Panc1 (cell line): ENCODE data around the gene FGF11. TPM values are rescaled to one million over a fixed set of nuclear protein-coding genes. Genes with fewer than 3 reads are reported as not detected.

ENCODE experiments used
- ATAC-seq: fragments of 200-7000 bp; cut with Tn5 transposase; 2 replicates; pipeline ENCODE4 v1.9.1; 2020; ENCODE audit warnings: mild to moderate bottlenecking, moderate library complexity
- BruUV-seq: library from RNA; stranded (reverse); fragments of 400-500 nt; replicated peaks from 2 replicates; lab custom pipeline; 2021; lab: Mats Ljungman, UMichigan
- CTCF ChIA-PET: fragments of 300-600 bp; sonication (Branson Sonifier 250); formaldehyde crosslinking; loops from one replicate; lab custom pipeline; 2022; ENCODE audit warnings: antibody characterized with exemption; lab: Charles Lee
- POLR2A ChIA-PET: fragments of 300-600 bp; sonication (Branson Sonifier 250); formaldehyde crosslinking; loops from one replicate; lab custom pipeline; 2022; ENCODE audit warnings: antibody characterized with exemption; lab: Charles Lee
- DNase-seq: peaks from one replicate; pipeline ENCODE4 v3.0.0-alpha.2; 2010; ENCODE audit warnings: low read depth, low spot score
- H3K27ac ChIP-seq: 2 replicates; pipeline ENCODE4 v1.5.1; 2011; ENCODE audit warnings: mild to moderate bottlenecking, low read length, inconsistent platforms
- H3K27me3 ChIP-seq: fragments of 200-500 bp; sonication (Bioruptor generic); 2 replicates; pipeline ENCODE4 v1.6.0; 2014; ENCODE audit warnings: low read length, inconsistent platforms; ENCODE audit not compliant: control insufficient read depth, insufficient read depth
- H3K36me3 ChIP-seq: fragments of 200-500 bp; sonication (Bioruptor generic); 2 replicates; pipeline ENCODE4 v1.5.1; 2014; ENCODE audit warnings: inconsistent platforms, mild to moderate bottlenecking, low read length, moderate library complexity; ENCODE audit not compliant: control insufficient read depth, insufficient read depth
- H3K4me1 ChIP-seq: 2 replicates; pipeline ENCODE4 v1.5.1; 2011; ENCODE audit warnings: inconsistent platforms, mild to moderate bottlenecking, low read length, moderate library complexity; ENCODE audit not compliant: control insufficient read depth, insufficient read depth
- H3K4me3 ChIP-seq, 2 experiments: 2 replicates each; pipeline ENCODE4 v1.5.1; 2011 to 2012; ENCODE audit warnings: low read depth in 2 of 2, low read length in 2 of 2, mild to moderate bottlenecking in 2 of 2, inconsistent platforms in 1 of 2, moderate library complexity in 1 of 2
- H3K9me3 ChIP-seq: fragments of 200-500 bp; sonication (Bioruptor generic); 2 replicates; pipeline ENCODE4 v1.5.1; 2014; ENCODE audit warnings: low read depth, mild to moderate bottlenecking, inconsistent platforms, low read length, moderate library complexity; ENCODE audit not compliant: control insufficient read depth, insufficient read depth
- CTCF ChIP-seq: fragments of 450-650 bp; IDR thresholded peaks from 2 replicates; pipeline ENCODE4 v1.5.1; 2017; ENCODE audit warnings: mild to moderate bottlenecking
- POLR2AphosphoS5 ChIP-seq: IDR thresholded peaks from 2 replicates; pipeline ENCODE4 v1.6.1; 2012; ENCODE audit warnings: mild to moderate bottlenecking, low read depth, low read length, moderate library complexity
- SIN3A ChIP-seq: IDR thresholded peaks from 2 replicates; pipeline ENCODE4 v1.6.1; 2012; ENCODE audit warnings: low read depth, mild to moderate bottlenecking, low read length, moderate library complexity, borderline replicate concordance; ENCODE audit not compliant: insufficient read depth
- TCF7L2 ChIP-seq: IDR thresholded peaks from 2 replicates; pipeline ENCODE4 v1.6.1; 2011; ENCODE audit warnings: mild to moderate bottlenecking, low read depth, low read length, inconsistent platforms
- in situ Hi-C: cut with HindIII; loops from 2 replicates; pipeline ENCODE4 v1.10.0; 2016; ENCODE audit warnings: low sequenced_read_pairs, low pct_unique_long_range_greater_than_20kb
- intact Hi-C: fragments of 100-400 bp; cut with micrococcal nuclease; formaldehyde crosslinking; loops from one replicate; pipeline ENCODE4 v1.10.0; 2022; ENCODE audit not compliant: unreplicated experiment
- total RNA-seq: library from RNA; stranded (reverse); gene quantifications from one replicate; pipeline ENCODE4 v1.2.1, GENCODE V29; 2021; ENCODE audit not compliant: unreplicated experiment
- TF ChIP-seq, protein P1 (sequence below), 2 experiments: IDR thresholded peaks; 2 replicates each; pipeline ENCODE4 v1.6.1; 2011 to 2012; ENCODE audit warnings: low read depth in 2 of 2, control low read depth in 1 of 2, low read length in 1 of 2, mild to moderate bottlenecking in 1 of 2, moderate library complexity in 1 of 2; ENCODE audit not compliant: insufficient read depth in 1 of 2

Gene FGF11
- total RNA-seq, 1 experiment from 2014 or later, result 4.4 TPM

DNA sequence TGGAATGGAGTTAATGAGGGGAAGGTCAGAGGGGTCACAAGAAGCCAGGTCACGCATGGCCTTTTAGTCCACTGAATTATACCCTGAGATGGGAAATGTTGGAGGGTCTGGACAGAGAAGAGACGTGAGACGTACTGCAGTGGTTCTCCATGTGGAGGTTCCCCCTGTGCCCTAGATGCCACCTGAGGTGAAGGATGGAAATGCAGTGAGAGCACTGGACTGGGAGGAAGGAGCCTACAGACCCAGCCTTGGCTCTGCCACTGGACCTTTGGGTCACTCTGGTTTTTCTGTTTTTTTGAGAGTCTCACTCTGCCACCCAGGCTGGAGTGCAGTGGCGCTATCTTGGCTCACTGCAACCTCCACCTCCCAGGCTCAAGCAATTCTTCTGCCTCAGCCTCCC, 43.2 kb upstream of the FGF11 start:
- DNase-seq, result no peak
- no peak for ATAC-seq
- intact Hi-C loops (no loop called here), in situ Hi-C loops (no loop called here)
- POLR2A ChIA-PET, result no interaction called here
- Histone ChIP-seq H3K36me3 (no peaks in the 10 kb centered on the region), H3K27ac (no peak overlapping the region), H3K4me3 (no peak overlapping the region), H3K9me3 (no peaks in the 10 kb centered on the region), H3K4me1 (no peaks in the 10 kb centered on the region), H3K27me3 (no peaks in the 10 kb centered on the region)
- CTCF ChIA-PET, result no interaction called here
- no TSS peak for BruUV-seq
- TF ChIP-seq TCF7L2 (no peak), POLR2AphosphoS5 (no peak), CTCF (no peak), SIN3A (no peak)
- TF ChIP-seq, protein P1, sequence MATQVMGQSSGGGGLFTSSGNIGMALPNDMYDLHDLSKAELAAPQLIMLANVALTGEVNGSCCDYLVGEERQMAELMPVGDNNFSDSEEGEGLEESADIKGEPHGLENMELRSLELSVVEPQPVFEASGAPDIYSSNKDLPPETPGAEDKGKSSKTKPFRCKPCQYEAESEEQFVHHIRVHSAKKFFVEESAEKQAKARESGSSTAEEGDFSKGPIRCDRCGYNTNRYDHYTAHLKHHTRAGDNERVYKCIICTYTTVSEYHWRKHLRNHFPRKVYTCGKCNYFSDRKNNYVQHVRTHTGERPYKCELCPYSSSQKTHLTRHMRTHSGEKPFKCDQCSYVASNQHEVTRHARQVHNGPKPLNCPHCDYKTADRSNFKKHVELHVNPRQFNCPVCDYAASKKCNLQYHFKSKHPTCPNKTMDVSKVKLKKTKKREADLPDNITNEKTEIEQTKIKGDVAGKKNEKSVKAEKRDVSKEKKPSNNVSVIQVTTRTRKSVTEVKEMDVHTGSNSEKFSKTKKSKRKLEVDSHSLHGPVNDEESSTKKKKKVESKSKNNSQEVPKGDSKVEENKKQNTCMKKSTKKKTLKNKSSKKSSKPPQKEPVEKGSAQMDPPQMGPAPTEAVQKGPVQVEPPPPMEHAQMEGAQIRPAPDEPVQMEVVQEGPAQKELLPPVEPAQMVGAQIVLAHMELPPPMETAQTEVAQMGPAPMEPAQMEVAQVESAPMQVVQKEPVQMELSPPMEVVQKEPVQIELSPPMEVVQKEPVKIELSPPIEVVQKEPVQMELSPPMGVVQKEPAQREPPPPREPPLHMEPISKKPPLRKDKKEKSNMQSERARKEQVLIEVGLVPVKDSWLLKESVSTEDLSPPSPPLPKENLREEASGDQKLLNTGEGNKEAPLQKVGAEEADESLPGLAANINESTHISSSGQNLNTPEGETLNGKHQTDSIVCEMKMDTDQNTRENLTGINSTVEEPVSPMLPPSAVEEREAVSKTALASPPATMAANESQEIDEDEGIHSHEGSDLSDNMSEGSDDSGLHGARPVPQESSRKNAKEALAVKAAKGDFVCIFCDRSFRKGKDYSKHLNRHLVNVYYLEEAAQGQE (IDR thresholded peaks at IDR 0.05; ENCODE audit: insufficient read depth in 1 of 2, low read depth in 2 of 2, low read length in 1 of 2), result no peak

DNA sequence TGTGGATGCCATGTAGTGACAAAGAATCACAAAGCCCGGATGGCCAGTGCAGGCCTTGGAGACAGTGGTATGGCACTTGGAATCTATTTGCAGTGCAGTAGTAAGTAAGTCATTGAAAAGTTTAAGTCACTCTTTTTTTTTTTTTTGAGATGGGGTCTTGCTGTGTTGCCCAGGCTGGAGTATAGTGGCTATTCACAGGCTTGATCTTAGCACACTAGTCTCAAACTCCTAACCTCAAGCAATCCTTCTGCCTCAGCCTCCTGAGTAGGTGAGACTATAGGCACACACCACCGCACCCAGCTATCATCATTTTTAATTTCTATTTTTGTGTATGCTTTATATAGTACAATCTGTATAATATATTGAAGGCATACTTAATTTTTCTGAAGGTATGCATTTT, 40.7 kb upstream of the FGF11 start:
- ChIA-PET CTCF (no interaction called here), POLR2A (no interaction called here)
- Histone ChIP-seq H3K36me3 (no peaks in the 10 kb centered on the region), H3K4me3 (no peak overlapping the region), H3K27me3 (no peaks in the 10 kb centered on the region), H3K4me1 (peaks cover 3% of the 10 kb centered on the region), H3K9me3 (no peaks in the 10 kb centered on the region), H3K27ac (no peak overlapping the region)
- in situ Hi-C loops, result no loop called here
- no peak for ATAC-seq
- no peak for DNase-seq
- no TSS peak for BruUV-seq
- intact Hi-C loops, result no loop called here
- no peak for TF ChIP-seq POLR2AphosphoS5
- TF ChIP-seq, protein P1 (IDR thresholded peaks at IDR 0.05; ENCODE audit: insufficient read depth in 1 of 2, low read depth in 2 of 2, low read length in 1 of 2), result no peak
- no peak for TF ChIP-seq TCF7L2
- TF ChIP-seq SIN3A, result no peak
- TF ChIP-seq CTCF, result no peak
